Type B pancreatic cell (in vitro differentiated cells): ENCODE data around the gene DDX39A. TPM values are rescaled to one million over a fixed set of nuclear protein-coding genes. Genes with fewer than 3 reads are reported as not detected.

Experiments
- DNase-seq: peaks from one replicate; pipeline ENCODE4 v3.0.0; 2021; ENCODE audit warnings: mixed read lengths; ENCODE audit not compliant: unreplicated experiment; ENCODE audit errors: extremely low spot score
- H3K27ac Mint-ChIP-seq: 2 replicates; pipeline ENCODE4 v1.8.0; 2021; ENCODE audit warnings: mild to moderate bottlenecking, mixed read lengths
- H3K27me3 Mint-ChIP-seq: 2 replicates; pipeline ENCODE4 v1.8.0; 2021; ENCODE audit warnings: mixed read lengths
- H3K36me3 Mint-ChIP-seq: 2 replicates; pipeline ENCODE4 v1.8.0; 2021; ENCODE audit warnings: mixed read lengths
- H3K4me1 Mint-ChIP-seq: one replicate; pipeline ENCODE4 v1.8.0; 2021; ENCODE audit warnings: mixed read lengths; ENCODE audit not compliant: unreplicated experiment
- H3K4me3 Mint-ChIP-seq: 2 replicates; pipeline ENCODE4 v1.8.0; 2021; ENCODE audit warnings: mild to moderate bottlenecking, mixed read lengths
- H3K9me3 Mint-ChIP-seq: 2 replicates; pipeline ENCODE4 v1.8.0; 2021; ENCODE audit warnings: mixed read lengths
- CTCF ChIP-seq: fragments of 200-600 bp; sonication (generic); conservative IDR thresholded peaks from 2 replicates; pipeline ENCODE4 v1.5.0; 2021; ENCODE audit warnings: antibody characterized with exemption, mild to moderate bottlenecking
- total RNA-seq: library from RNA; stranded (reverse); gene quantifications from 2 replicates; pipeline ENCODE4 v1.2.1, GENCODE V29; 2021; ENCODE audit warnings: low replicate concordance

The DDX39A gene
- total RNA-seq, 1 donor from 2014 or later = 84.3 TPM

GRCh38 chr19:14443632-14444216 lies 24.6 kb upstream of the DDX39A start:
- no peak overlapping the region for H3K4me3 Mint-ChIP-seq

GRCh38 chr19:14442891-14443631 lies 23.9 kb upstream of the DDX39A start:
- Mint-ChIP-seq H3K4me3 (no peak overlapping the region), H3K36me3 (peaks cover 15% of the 10 kb centered on the region), H3K9me3 (no peaks in the 10 kb centered on the region), H3K27ac (no peak overlapping the region), H3K27me3 (no peaks in the 10 kb centered on the region), H3K4me1 (peaks cover 6% of the 10 kb centered on the region)
- DNase-seq = no peak
- TF ChIP-seq CTCF = no peak

More at GRCh38 chr19:14443632-14444216, 24.6 kb upstream of the DDX39A start:
- DNase-seq = no peak
- Mint-ChIP-seq H3K36me3 (peaks cover 18% of the 10 kb centered on the region), H3K4me1 (peaks cover 6% of the 10 kb centered on the region), H3K27me3 (no peaks in the 10 kb centered on the region), H3K27ac (no peak overlapping the region), H3K9me3 (no peaks in the 10 kb centered on the region)
- TF ChIP-seq CTCF = no peak

DNA sequence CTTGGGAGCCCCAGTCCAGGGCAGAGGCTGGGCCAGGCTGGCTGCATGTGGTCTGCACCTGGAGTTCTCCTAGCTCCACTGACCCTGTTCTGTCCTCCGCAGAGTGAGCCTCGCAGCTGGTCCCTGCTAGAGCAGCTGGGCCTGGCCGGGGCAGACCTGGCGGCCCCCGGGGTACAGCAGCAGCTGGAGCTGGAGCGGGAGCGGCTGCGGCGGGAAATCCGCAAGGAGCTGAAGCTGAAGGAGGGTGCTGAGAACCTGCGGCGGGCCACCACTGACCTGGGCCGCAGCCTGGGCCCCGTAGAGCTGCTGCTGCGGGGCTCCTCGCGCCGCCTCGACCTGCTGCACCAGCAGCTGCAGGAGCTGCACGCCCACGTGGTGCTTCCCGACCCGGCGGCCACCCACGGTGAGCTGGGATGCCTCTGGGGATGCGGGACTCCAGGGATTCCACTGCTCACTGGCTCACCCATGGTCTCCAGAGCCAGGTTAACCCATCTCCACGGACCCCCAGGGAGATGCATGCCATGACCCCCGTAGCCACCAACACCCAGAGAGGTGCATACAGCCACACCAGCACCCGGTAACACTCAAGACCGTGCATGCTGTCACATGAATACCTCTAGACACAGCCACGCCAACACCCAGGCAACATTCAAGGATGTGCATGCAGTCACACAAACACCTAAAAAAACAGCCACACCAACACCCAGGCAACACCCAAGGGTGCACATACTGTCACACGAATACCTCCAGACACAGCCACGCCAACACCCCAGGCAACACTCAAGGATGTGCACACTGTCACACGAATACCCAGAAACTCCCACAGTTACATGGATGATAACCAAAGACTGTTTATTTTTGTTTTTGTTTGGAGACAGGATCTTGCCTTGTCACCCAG lies 22.1 kb upstream of the DDX39A start:
- Mint-ChIP-seq H3K27ac (no peak overlapping the region), H3K36me3 (peaks cover 9% of the 10 kb centered on the region)
- DNase-seq = no peak

DNA sequence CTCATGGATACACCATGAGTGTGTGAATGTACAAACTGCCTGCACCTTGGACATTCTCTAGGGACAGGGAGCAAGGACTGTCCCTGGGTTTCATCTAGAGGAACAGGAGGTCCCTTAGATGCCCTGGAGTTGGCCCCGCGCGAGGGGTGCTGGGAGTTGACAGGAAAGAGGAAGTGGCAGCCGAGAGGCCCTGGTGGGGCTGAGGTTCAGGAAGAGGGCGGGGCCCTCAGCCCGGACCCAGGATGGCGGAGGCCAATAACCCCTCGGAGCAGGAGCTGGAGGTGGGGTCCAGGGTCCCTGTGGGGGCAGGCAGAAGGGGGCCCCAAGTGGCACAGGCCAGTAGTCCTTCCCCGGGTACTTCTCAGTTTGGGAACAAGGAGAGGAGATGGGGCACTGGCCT lies 20.9 kb upstream of the DDX39A start:
- H3K9me3 Mint-ChIP-seq = no peaks in the 10 kb centered on the region
- H3K4me3 Mint-ChIP-seq = no peak overlapping the region
- no peak for TF ChIP-seq CTCF
- no peak for DNase-seq
- H3K36me3 Mint-ChIP-seq = peaks cover 9% of the 10 kb centered on the region
- no peaks in the 10 kb centered on the region for H3K27me3 Mint-ChIP-seq
- H3K27ac Mint-ChIP-seq = no peak overlapping the region
- H3K4me1 Mint-ChIP-seq = peaks cover 6% of the 10 kb centered on the region

More for the DNA sequence above, 22.1 kb upstream of the DDX39A start:
- TF ChIP-seq CTCF = no peak
- H3K4me3 Mint-ChIP-seq = no peak overlapping the region
- H3K4me1 Mint-ChIP-seq = peaks cover 6% of the 10 kb centered on the region
- H3K27me3 Mint-ChIP-seq = no peaks in the 10 kb centered on the region
- H3K9me3 Mint-ChIP-seq = no peaks in the 10 kb centered on the region

DNA sequence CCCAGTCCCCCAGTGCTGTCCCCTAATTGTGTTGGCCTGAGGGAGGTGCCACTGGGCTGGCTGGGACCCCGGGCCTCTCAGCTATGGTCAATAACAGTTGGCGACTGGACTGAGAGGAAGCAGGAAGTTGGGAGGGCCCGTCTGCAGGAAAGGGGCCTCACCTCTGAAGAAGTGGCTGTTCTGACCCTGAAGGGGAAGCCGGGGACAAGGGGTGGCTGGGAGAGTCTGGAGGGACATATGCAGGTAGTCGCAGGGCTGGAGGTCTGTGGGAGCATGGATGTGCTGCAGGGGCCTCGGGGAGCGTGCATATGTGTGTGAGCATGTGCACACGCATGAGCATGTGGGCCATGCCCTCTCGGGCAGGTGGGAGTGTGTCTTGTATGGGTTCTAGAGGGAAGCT lies 19.9 kb upstream of the DDX39A start:
- Mint-ChIP-seq H3K36me3 (peaks cover 4% of the 10 kb centered on the region), H3K4me3 (no peak overlapping the region), H3K27me3 (no peaks in the 10 kb centered on the region), H3K4me1 (peaks cover 14% of the 10 kb centered on the region), H3K27ac (no peak overlapping the region), H3K9me3 (no peaks in the 10 kb centered on the region)
- TF ChIP-seq CTCF = no peak
- DNase-seq = no peak
